Fibroblast of the conjunctiva (primary cell): ENCODE measurements around the gene OR11H7.
"Not testable (repeated sequence)": the region's sequence is repeated elsewhere in the genome, so short reads cannot be mapped to it uniquely, and the experiment has no call there.

Experiments used
- DNase-seq: peaks from one replicate; pipeline ENCODE4 v3.0.0-alpha.2; 2010; ENCODE audit warnings: low read depth

The OR11H7 gene

DNA sequence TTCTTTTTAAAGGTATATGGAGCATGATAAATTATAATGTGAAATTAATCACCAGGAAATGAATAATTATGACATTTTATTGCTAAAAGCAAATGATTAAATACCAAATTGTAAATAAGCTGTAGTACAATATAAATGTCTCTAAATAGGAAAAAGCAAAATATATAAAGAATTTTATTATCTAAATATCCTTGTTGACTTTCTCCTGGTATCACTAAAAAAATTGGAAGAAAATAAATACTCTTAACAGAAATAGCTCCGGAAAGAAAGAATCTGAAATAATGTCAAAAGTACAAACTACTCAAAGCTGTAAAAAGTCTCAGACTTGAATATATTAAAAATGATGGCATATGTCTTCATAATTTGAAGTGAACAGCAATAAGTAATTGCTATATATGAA is at the start of gene OR11H7:
Gene OR11H7, plus strand, starts transcription at position 301 of the 400 bp plus-strand sequence.
- no peak for DNase-seq

DNA sequence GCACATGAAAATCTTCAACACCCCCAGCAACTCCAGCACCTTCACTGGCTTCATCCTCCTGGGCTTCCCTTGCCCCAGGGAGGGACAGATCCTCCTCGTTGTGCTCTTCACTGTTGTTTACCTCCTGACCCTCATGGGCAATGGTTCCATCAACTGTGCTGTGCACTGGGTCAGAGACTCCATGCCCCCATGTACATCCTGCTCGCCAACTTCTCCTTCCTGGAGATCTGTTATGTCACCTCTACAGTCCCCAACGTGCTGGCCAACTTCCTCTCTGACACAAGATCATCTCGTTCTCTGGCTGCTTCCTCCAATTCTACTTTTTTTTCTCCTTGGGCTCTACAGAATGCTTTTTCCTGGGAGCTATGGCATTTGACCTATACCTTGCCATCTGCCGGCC is 49.6 kb upstream of the OR11H7 start:
- DNase-seq: no peak

DNA sequence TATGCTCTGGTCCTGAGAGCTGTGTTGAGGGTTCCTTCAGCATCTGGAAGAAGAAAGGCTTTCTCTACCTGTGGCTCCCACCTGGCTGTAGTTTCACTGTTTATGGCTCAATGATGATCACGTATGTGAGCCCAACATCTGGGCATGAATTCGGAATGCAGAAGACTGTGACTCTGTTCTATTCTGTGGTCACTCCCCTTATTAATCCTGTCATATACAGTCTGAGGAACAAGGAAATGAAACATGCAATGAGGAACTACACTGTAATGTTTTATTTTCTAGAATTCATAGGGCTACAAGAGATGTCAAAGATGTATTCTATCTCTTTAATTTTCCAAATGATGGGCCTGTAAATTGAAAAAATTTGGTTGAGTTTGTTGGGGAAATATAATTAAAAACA is 48.9 kb upstream of the OR11H7 start:
- no peak for DNase-seq

DNA sequence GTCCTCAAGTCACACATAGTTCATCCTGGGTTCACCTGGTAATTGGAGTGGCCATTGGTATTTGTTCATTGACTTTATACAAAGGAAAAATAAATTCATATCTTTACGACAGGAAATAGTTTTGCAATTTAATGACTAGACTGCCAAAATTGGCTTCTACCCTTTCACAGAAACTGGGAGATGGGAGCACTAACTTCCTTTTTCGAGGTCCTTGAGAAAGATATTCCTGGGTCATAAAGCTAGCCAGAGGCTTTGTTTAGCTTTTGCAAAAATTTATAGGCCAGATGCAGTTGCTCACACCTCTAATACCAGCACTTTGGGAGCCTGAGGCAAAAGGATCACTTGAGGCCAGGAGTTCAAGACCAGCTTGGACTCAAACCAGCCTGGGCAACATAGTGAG is 48.3 kb upstream of the OR11H7 start:
- DNase-seq: no peak

DNA sequence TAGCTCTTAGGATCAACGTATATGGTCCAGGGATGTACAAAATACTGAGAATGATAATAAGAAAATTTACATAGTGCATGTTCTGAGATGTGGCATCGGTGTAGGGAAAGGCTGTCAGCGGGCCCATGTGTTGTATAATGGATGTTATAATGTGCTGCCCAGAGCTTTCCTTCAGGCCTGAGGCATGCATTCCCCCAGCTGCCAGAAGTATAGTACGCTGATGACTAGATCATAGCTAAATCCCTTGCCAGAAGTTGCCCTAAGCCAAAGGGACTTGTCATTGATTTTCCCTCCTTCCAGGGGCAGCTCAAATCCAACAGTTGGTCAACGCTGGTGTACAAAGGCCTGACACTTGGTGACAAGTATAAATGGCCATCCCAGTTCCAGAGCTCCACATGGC is 44.6 kb upstream of the OR11H7 start:
- no peak for DNase-seq

DNA sequence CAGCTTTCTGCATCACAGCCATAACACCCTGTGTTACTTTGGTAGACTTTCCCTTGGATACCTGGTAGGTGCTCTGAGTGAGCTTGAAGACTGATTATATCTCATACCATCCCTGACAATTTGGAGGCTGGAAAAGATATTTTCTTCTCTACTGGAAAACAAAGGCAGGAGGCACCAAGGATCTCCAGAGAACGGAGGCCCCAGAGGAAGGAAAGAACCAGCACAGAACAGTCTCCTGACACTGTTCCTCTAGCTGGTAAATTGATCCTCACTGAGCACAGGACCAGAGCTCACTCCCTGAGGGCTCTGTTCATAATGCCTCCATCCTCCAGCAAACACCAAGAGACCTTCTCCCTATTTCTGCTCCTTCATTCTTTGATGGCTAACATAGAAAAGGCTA is 38.2 kb upstream of the OR11H7 start, which contains the start of gene OR11G2:
Gene OR11G2, plus strand, starts transcription at position 301 of the 400 bp plus-strand sequence. CDS start 6,542 bp downstream, outside the sequence.
- no peak for DNase-seq

DNA sequence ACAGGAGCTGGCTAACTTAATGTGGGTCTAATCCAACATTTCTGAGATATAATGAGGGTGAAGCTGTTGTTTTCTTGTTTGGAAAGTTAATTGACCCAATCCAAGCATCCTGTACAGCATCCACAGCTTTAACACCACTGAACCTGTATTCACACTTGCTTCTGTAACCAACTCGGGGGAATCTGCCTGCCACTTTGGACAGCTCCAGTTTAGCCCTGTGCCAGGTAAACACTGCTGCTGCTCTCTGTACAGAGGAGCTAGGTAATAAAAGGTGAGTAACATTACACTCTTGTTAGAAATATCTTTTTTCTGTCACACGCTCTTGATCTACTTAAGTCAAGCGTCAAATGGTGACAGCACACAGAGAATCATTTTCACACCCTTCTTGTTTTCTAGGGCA is 37.4 kb upstream of the OR11H7 start:
- no peak for DNase-seq

DNA sequence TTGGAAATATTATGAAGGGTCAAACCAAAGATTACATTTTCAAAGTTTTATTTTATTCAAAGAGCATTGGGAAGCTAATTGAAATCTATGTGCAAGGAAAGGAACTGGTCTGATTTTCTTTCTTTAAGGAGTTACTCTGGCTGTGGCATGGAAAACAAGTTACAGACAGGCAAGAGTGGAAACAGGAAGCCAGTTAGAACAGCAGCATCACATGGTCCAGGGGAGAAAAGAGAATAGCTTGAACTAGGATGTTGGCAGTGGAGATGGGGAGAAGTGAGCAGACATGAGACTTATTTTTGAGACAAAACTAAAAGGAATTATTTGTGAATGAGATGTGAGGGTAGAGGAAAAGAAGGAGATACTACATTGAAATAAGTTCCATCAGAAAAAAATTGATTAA is 34.7 kb upstream of the OR11H7 start:
- DNase-seq: no peak

DNA sequence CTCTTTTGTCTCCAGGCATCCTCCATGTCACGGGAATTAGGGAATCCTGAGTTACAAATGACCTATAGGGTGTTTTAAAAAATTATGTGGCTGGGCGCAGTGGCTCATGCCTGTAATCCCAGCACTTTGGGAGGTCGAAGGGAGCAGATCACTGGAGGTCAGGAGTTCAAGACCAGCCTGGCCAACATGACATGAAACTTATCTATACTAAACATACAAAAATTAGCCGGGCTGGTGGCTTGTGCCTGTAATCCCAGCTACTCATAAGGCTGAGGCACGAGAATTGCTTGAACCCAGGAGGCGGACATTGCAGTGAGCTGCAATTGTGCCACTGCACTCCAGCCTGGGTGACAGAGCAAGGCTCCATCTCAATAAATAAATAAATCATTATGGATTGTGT is 33.6 kb upstream of the OR11H7 start:
- DNase-seq: not testable (repeated sequence)

DNA sequence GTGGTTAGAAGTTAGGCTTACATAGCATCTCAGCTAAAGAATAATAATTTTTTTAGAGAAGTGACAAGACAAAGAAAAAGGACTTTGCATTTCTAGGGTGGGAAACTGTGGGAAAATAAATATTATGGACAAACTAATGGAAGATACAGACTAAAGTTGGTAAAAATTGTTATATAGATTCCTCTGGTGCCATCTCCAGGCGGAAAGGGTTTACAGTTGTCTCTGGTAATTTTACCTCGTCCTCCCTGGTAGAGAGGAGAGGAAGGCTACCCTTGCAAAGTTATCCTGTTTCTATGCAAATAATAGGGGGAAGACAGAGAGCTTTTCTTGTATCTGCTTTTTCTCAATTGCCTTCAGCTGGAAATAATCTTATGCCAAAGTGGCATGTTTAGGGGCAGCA is 32.9 kb upstream of the OR11H7 start:
- DNase-seq: no peak

DNA sequence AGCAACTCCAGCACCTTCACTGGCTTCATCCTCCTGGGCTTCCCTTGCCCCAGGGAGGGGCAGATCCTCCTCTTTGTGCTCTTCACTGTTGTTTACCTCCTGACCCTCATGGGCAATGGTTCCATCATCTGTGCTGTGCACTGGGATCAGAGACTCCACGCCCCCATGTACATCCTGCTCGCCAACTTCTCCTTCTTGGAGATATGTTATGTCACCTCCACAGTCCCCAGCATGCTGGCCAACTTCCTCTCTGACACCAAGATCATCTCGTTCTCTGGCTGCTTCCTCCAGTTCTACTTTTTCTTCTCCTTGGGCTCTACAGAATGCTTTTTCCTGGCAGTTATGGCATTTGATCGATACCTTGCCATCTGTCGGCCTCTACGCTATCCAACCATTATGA is 31.3 kb upstream of the OR11H7 start:
- no peak for DNase-seq

DNA sequence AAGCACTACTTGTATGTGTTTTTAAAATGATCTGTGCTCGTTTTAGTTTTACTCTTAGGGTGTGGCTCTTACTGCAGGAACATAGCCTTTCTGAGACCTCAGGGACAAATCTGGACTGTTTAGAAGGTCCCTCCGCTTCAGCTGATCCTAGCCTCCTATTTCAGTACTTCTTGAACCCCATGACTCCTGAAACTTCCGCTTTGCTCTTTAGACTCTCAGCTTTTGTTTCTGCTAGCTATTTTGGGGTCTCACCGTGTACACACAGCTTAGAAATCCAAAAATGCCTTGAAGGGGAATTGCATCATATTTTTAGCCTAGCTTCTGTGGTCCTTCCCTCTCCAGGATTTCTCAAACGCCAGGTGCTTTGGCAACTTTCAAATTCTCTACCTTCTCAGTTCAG is 29.8 kb upstream of the OR11H7 start:
- DNase-seq: no peak

DNA sequence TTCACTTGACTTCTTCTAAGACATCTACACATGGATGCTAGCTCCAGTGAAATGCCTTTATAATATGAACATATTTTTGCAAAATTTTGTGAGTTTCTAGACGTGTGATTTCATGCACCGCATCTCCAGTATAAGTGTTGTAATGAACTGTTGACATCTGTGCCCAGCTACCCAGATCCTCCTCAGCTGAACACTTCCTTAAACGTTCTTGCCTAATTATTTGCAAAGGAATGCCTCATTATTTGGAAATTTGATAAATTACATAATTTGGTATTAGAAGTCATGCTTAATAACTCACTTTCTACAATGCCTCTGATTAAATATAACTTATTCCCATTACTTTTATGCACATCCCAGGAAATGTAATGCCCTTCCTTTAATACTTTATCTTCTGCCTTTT is 24.1 kb upstream of the OR11H7 start:
- no peak for DNase-seq

DNA sequence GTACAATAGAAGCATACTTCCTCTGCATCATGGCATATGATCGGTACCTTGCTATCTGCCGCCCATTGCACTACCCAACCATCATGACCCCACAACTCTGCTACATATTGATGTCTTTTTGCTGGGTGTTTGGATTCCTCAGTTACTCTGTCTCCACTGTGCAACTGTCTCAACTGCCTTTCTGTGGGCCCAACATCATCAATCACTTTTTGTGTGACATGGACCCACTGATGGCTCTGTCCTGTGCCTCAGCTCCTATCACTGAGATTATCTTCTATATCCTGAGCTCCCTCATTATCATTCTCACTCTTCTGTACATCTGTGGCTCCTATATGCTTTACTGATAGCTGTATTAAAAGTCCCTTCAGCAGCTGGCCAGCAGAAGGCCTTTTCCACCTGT is 19.2 kb upstream of the OR11H7 start:
- DNase-seq: no peak

DNA sequence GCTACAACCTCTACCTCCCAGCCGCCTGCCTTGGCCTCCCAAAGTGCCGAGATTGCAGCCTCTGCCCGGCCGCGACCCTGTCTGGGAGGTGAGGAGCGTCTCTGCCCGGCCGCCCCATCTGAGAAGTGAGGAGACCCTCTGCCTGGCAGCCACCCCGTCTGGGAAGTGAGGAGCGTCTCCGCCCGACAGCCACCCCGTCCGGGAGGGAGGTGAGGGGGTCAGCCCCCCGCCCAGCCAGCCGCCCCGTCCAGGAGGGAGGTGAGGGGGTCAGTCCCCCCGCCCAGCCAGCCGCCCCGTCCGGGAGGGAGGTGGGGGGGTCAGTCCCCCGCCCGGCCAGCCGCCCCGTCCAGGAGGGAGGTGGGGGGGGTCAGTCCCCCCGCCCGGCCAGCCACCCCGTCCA is 16.4 kb upstream of the OR11H7 start:
- DNase-seq: not testable (repeated sequence)

DNA sequence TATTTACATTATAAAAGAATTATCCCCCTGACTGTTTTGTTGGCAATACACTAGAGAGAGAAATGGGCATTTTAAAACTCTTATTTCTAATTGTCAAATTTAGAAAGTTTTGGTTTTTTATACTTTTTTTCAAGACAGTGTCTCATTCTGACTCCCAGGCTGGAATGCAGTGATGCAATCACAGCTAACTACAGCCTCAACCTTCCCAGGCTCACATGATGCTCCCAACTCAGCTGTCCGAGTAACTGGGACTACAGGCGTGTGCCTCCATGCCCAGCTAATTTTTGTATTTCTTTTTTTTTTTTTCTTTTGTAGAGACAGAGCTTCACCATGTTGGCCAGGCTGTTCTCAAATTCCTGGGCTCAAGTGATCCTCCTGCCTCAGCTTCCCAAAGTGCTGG is 13.6 kb upstream of the OR11H7 start:
- no peak for DNase-seq

DNA sequence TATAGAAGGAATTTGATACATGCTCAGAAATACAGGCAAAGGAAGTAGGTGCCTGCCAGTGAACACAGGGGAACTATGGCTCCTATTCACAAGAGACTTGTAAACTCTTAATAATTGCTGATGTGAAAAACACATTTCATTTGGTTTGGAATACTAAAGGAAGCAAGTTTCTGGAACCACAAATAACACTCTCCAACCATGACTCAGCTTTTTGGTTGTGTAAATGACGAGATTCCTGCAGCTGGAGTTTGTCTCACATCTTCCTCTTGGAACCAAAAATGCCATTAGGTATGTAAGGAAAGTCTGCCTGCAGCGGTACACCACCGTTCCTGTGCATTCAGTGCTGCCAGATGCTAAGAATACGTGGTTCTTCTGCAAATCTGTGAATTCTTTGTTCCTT is 9.7 kb upstream of the OR11H7 start:
- no peak for DNase-seq

DNA sequence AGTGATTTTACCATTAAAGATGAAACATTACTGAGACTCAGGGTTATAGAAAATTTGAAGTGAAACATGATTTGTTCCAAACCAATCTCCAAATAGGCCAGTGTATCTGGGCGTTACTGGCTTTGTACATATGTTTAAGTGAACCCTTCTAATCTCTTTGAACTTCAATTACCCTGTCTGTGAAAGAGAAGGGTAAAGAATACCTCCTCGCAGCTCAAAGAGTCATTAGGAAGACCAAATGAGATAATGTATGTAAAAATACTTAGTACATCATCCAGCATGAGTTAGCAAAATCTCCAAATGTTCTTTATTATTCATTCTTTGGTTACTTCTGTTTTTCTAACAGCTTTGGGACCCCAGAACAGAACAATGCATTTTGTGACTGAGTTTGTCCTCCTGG is 5.4 kb upstream of the OR11H7 start, which contains the start of gene OR11H6:
Gene OR11H6, plus strand, starts transcription at position 301 of the 400 bp plus-strand sequence. Its CDS starts 0 bp downstream, at position 301.
- DNase-seq: no peak

DNA sequence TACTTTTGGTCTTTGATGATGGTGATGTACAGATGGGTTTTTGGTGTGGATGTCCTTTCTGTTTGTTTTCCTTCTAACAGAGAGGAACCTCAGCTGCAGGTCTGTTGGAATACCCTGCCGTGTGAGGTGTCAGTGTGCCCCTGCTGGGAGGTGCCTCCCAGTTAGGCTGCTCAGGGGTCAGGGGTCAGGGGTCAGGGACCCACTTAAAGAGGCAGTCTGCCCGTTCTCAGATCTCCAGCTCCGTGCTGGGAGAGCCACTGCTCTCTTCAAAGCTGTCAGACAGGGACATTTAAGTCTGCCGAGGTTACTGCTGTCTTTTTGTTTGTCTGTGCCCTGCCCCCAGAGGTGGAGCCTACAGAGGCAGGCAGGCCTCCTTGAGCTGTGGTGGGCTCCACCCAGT is 6.6 kb downstream of the OR11H7 start:
- DNase-seq: not testable (repeated sequence)

DNA sequence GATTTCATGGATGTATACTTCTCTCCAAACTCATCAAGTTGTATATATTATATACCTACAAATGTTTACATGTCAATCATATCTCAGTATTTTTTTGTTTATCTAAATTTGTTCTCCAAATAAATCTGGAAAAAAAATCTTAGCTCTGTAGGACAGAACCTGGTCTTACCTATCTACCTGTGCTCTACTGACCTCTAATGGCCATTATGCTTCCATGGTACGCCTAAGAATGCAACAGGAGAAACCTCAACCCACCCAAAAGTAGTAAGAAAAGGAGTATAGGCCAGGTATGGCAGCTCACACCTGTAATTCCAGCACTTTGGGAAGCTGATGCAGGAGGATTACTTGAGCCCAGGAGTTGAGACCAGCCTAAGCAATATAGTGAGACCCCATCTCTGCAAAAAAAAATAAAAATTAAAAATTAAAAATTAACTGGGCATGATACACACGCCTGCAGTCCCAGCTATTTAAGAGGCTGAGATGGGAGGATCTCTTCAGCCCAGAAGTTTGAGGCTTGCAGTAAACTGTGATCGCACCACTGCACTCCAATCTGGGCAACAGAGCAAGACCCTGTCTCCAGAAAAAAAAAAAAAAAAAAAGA is 19.0 kb downstream of the OR11H7 start:
- DNase-seq: no peak

DNA sequence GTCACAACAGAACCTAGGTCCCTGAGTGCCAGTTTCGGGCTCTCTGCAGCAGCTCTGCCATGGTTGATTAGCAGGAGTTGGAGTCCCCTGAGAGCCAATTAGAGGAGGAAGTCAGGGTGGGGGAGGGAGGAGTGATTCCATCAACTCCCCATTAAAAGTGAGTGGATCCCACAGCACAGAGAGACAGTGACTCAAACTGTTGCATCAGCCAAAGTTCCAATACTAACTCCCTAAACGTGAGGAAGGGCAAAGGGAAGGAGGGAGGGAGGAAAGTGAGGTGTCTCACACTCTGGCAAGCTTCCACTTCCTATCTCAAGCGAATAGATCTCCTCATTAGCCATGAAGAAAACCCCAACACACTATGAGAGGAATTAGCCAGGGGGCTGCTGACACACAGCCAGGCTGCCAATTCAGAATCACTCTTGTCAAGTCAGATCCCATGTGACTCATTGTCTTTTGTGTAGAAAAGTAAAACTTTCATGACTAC is 33.9 kb downstream of the OR11H7 start:
- peak; percentile 43 for DNase-seq

DNA sequence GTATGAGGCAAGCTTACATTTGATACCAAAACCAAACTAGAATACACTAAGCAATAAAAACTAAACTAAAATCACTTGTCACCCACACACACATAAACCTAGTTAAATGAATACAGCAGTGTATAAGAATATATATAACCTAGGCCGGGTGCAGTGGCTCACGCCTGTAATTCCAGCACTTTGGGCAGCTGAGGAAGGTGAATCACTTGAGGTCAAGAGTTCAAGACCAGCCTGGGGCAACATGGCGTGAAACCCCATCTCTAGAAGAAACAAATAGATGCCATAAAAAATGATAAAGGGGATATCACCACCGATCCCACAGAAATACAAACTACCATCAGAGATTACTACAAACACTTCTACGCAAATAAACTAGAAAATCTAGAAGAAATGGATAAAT is 35.6 kb downstream of the OR11H7 start:
- DNase-seq: not testable (repeated sequence)

DNA sequence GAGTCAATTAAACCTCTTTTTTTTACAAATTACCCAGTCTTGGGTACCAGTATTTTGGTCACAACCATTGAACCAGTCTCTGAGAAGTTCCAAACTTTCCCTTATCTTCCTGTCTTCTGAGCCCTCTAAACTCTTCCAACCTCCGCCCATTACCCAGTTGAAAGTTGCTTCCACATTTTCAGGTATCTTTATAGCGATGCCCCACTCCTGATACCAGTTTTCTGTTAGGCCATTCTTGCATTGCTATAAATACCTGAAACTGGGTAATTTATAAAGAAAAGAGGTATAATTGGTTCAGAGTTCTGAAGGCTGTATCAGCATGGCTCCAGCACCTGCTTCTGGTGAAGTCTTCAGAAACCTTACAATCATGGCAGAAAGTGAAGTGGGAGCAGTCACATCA is 45.3 kb downstream of the OR11H7 start:
- DNase-seq: no peak

DNA sequence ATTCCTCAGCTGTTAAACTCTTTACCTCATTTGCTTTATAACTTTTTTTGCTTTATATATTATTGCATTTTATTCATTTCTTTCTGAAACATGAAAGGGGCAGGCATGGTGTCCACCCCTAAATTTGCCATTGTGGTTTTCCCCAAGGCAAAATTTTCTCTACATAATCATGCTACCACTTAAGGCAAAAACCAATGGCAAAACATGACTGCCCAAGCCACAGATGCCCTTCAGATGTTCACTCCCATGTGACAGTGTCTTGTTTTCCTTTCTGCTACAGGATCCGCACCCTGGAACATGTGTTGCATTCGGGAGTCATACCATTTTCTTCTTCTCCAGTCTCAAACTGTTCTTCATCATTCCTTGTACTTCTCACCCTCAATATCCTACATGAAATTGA is 48.6 kb downstream of the OR11H7 start:
- DNase-seq: no peak
